Fibroblast of pulmonary artery (primary cell): Measurements from ENCODE around the gene MROH7.

Experiments used
- DNase-seq: peaks from one replicate; pipeline ENCODE4 v3.0.0-alpha.2; 2010; ENCODE audit warnings: low read depth
- H3K4me3 ChIP-seq: replicated peaks from 2 replicates; pipeline ENCODE4 v1.5.1; 2011; ENCODE audit warnings: low read depth, mild to moderate bottlenecking, control low read depth, low read length, moderate library complexity
- CTCF ChIP-seq: IDR thresholded peaks from 2 replicates; pipeline ENCODE4 v1.5.1; 2011; ENCODE audit warnings: mild to moderate bottlenecking, control low read depth, low read length, inconsistent platforms; ENCODE audit errors: missing control alignments

The MROH7 gene

GRCh38 chr1:54604572-54605370, 36.8 kb upstream of the MROH7 start:
- no peak for TF ChIP-seq CTCF
- DNase-seq = no peak
- no peak overlapping the region for H3K4me3 ChIP-seq

- no peak overlapping the region for H3K4me3 ChIP-seq
- no peak for DNase-seq
- TF ChIP-seq CTCF = no peak
Observed at GRCh38 chr1:54606096-54606989, 35.2 kb upstream of the MROH7 start.

DNA sequence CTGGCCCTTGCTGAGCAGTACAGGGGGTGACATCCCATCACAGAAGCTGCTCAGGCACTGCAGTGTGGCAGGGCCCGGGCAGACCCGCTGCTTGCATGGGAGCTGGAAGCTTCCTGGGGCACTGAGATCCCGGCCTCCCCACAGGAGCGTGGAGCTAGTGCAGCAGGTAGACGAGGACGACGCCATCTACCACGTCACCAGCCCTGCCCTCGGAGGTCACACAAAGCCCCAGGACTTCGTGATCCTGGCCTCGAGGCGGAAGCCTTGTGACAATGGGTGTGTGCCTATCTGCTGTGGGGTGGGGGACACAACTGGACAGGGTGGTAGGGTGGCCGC, 34.6 kb upstream of the MROH7 start:
- DNase-seq = no peak
- TF ChIP-seq CTCF = no peak
- no peak overlapping the region for H3K4me3 ChIP-seq

GRCh38 chr1:54607821-54608565, 33.6 kb upstream of the MROH7 start:
- no peak for DNase-seq
- H3K4me3 ChIP-seq = no peak overlapping the region
- TF ChIP-seq CTCF = no peak

DNA sequence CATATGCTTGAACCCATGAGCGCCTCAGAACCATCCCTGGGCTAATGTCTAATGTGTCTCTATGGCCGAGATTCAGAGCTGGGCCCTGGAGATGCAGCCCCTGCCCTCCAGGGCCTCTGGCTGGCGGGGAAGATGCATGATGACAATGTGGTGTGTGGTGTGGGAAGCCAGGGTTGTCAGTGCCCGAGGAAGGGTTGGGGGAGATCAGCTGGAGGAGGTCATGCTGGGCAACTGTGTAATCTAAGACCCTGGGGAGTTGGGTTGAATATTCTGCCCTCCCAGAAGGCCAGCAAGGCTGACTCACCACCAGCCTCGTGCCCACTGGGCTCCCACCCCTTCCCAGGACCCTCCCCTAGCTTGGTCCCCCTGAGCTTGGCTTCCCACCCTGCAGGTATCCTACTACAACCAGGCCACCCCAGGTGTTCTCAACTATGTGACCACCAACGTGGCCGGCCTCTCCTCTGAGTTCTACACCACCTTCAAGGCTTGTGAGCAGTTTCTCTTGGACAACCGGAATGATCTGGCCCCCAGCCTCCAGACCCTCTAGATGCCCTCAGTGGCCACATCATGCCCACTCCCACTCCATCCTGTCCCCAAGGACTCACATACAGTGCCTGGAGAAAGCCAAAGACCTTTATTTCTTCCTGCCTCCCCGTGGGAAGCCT, 32.9 kb upstream of the MROH7 start:
- no peak overlapping the region for H3K4me3 ChIP-seq
- TF ChIP-seq CTCF = no peak
- DNase-seq = no peak

GRCh38 chr1:54609301-54609921, 32.2 kb upstream of the MROH7 start:
- no peak for DNase-seq
- H3K4me3 ChIP-seq = no peak overlapping the region
- TF ChIP-seq CTCF = no peak
